Smooth muscle cell of the brain vasculature (primary cell): ENCODE measurements around the gene TEX2.
"Not testable (repeated sequence)": the region's sequence is repeated elsewhere in the genome, so short reads cannot be mapped to it uniquely, and the experiment has no call there.

ENCODE experiments used
- DNase-seq: peaks from one replicate; pipeline ENCODE4 v3.0.0-alpha.2; 2012; ENCODE audit warnings: low read depth, low spot score

TEX2 gene

GRCh38 chr17:64240261-64240740 is 22.8 kb downstream of the TEX2 start:
- DNase-seq: no peak

GRCh38 chr17:64238449-64238848 is 24.6 kb downstream of the TEX2 start:
- DNase-seq: not testable (repeated sequence)

GRCh38 chr17:64236827-64237403 is 26.1 kb downstream of the TEX2 start:
- DNase-seq: no peak

- no peak for DNase-seq
Measured at GRCh38 chr17:64234961-64235360, 28.1 kb downstream of the TEX2 start.

GRCh38 chr17:64232466-64233262 is 30.4 kb downstream of the TEX2 start:
- no peak for DNase-seq

GRCh38 chr17:64231567-64232141 is 31.4 kb downstream of the TEX2 start:
- no peak for DNase-seq

- DNase-seq: no peak
Measured at GRCh38 chr17:64230791-64231408, 32.2 kb downstream of the TEX2 start.

GRCh38 chr17:64229815-64230728 is 33.0 kb downstream of the TEX2 start:
- no peak for DNase-seq

GRCh38 chr17:64226132-64226531 is 36.9 kb downstream of the TEX2 start:
- DNase-seq: no peak

- no peak for DNase-seq
Measured at GRCh38 chr17:64225410-64225809, 37.6 kb downstream of the TEX2 start.

GRCh38 chr17:64223931-64224629 is 39.0 kb downstream of the TEX2 start:
- no peak for DNase-seq

GRCh38 chr17:64223283-64223682 is 39.8 kb downstream of the TEX2 start:
- no peak for DNase-seq

- no peak for DNase-seq
Measured at GRCh38 chr17:64221679-64222078, 41.4 kb downstream of the TEX2 start.

- DNase-seq: not testable (repeated sequence)
Measured at GRCh38 chr17:64220604-64221003, 42.5 kb downstream of the TEX2 start.

GRCh38 chr17:64219571-64219970 is 43.5 kb downstream of the TEX2 start:
- DNase-seq: no peak

GRCh38 chr17:64218066-64218465 is 45.0 kb downstream of the TEX2 start:
- no peak for DNase-seq

- no peak for DNase-seq
Measured at GRCh38 chr17:64217249-64217691, 45.8 kb downstream of the TEX2 start.

- DNase-seq: no peak
Measured at GRCh38 chr17:64216338-64217248, 46.5 kb downstream of the TEX2 start.

- no peak for DNase-seq
Measured at GRCh38 chr17:64216000-64216337, 47.1 kb downstream of the TEX2 start.

GRCh38 chr17:64214950-64215349 is 48.1 kb downstream of the TEX2 start:
- DNase-seq: no peak
